ENCODE measurements around the gene DCDC2C.

DNA sequence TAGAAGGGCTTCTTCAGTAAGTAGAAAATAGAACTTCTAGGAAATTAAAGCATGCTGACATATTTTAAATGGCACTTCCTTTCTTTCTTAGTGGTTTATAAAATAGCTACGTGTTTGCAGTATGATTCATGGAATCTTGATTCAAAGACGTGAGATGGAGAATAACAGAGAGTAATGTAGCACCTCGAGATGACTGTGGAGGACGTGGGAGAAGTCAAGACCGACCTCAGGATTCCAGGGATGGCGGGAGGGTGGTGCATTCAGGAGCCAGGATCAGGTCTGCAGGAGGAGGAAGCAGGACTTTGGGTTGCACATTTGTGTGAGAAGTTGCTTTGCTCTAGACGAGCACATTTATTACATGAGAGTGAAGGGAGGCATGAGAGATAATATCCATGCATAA is 56.0 kb downstream of the DCDC2C start:
- TF ChIP-seq GATA3 (IDR thresholded peaks at IDR 0.05; ENCODE audit: low read depth, low read length) = no peak
- TF ChIP-seq GATA2 (IDR thresholded peaks at IDR 0.05; ENCODE audit: low read depth, low read length) = no peak

Measured in SH-SY5Y (cell line).